GM23248 (cell line): ENCODE data around the gene ADGRD1. TPM values are rescaled to one million over a fixed set of nuclear protein-coding genes. Genes with fewer than 3 reads are reported as not detected.

ENCODE experiments used
- DNase-seq: peaks from one replicate; pipeline ENCODE4 v3.0.0-alpha.2; 2015
- H2AFZ ChIP-seq: fragments of 200-600 bp; sonication (generic); 2 replicates; pipeline ENCODE4 v1.6.1; 2016; ENCODE audit warnings: antibody characterized with exemption
- H3F3A ChIP-seq: fragments of 200-600 bp; sonication (generic); 2 replicates; pipeline ENCODE4 v1.6.1; 2016; ENCODE audit warnings: mild to moderate bottlenecking, antibody characterized with exemption, mixed run types; ENCODE audit not compliant: insufficient read depth
- H3K27ac ChIP-seq: fragments of 200-600 bp; sonication (generic); 2 replicates; pipeline ENCODE4 v1.5.1; 2016; ENCODE audit warnings: mild to moderate bottlenecking
- H3K27me3 ChIP-seq: fragments of 200-600 bp; sonication (generic); replicated peaks from 2 replicates; pipeline ENCODE4 v1.6.1; 2016; ENCODE audit warnings: mild to moderate bottlenecking; ENCODE audit not compliant: insufficient read depth
- H3K36me3 ChIP-seq: fragments of 200-600 bp; sonication (generic); 2 replicates; pipeline ENCODE4 v1.6.1; 2016; ENCODE audit warnings: low read depth, mild to moderate bottlenecking
- H3K4me1 ChIP-seq: fragments of 200-600 bp; sonication (generic); 2 replicates; pipeline ENCODE4 v1.6.1; 2016; ENCODE audit warnings: mild to moderate bottlenecking; ENCODE audit not compliant: insufficient read depth
- H3K4me2 ChIP-seq: fragments of 200-600 bp; sonication (generic); one replicate; pipeline ENCODE4 v1.6.1; 2016; ENCODE audit warnings: mild to moderate bottlenecking; ENCODE audit not compliant: unreplicated experiment
- H3K4me3 ChIP-seq: fragments of 200-600 bp; sonication (generic); 2 replicates; pipeline ENCODE4 v1.5.1; 2016; ENCODE audit warnings: mild to moderate bottlenecking
- H3K79me2 ChIP-seq: fragments of 200-600 bp; sonication (generic); 2 replicates; pipeline ENCODE4 v1.6.1; 2016; ENCODE audit warnings: mild to moderate bottlenecking; ENCODE audit not compliant: insufficient read depth
- H3K9ac ChIP-seq: fragments of 200-600 bp; sonication (generic); 2 replicates; pipeline ENCODE4 v1.6.1; 2016; ENCODE audit warnings: mild to moderate bottlenecking
- H3K9me2 ChIP-seq: fragments of 200-600 bp; sonication (generic); 2 replicates; pipeline ENCODE4 v1.6.1; 2016; ENCODE audit warnings: mixed run types, mild to moderate bottlenecking, moderate library complexity; ENCODE audit not compliant: insufficient read depth
- H3K9me3 ChIP-seq: fragments of 200-600 bp; sonication (generic); one replicate; pipeline ENCODE4 v1.6.1; 2017; ENCODE audit warnings: low read depth
- H4K20me1 ChIP-seq: fragments of 200-600 bp; sonication (generic); 2 replicates; pipeline ENCODE4 v1.6.0; 2016; ENCODE audit not compliant: insufficient read depth
- EZH2 ChIP-seq: fragments of 200-600 bp; sonication (generic); IDR thresholded peaks from 2 replicates; pipeline ENCODE4 v1.6.1; 2018; ENCODE audit warnings: antibody characterized with exemption, mild to moderate bottlenecking; ENCODE audit not compliant: insufficient read depth, poor library complexity, severe bottlenecking
- EZH2phosphoT487 ChIP-seq: fragments of 200-600 bp; sonication (generic); IDR thresholded peaks from 2 replicates; pipeline ENCODE4 v1.6.1; 2018; ENCODE audit warnings: antibody characterized with exemption, moderate library complexity, mild to moderate bottlenecking, low read depth; ENCODE audit not compliant: insufficient read depth
- WGBS, 2 experiments: methylation state at CpG; one replicate each; pipeline ENCODE4 v1.1.6; 2015 to 2017; ENCODE audit warnings: low lambda C conversion rate in 2 of 2, low coverage in 1 of 2; ENCODE audit errors: missing lambda C conversion rate in 2 of 2; 5-methylcytosine and 5-hydroxymethylcytosine counted together
- in situ Hi-C: fragments of 300-500 bp; cut with MboI; formaldehyde crosslinking; loops from 2 replicates; pipeline ENCODE4 v1.15.0; 2020
- polyA plus RNA-seq: library from polyadenylated mRNA; unstranded; fragments of >200 nt; fragmentation: Nextera tagmentation; extraction: Ambion mirVana; gene quantifications from 2 replicates; pipeline ENCODE4 v1.2.1, GENCODE V29; 2016
- total RNA-seq: library from RNA; depleted of rRNA; stranded (reverse); fragments of >200 nt; shearing (Covaris generic); gene quantifications from 2 replicates; pipeline ENCODE4 v1.2.3, GENCODE V29; 2014

ADGRD1 gene
- total and polyA plus RNA-seq, 2 experiments from 2014 or later = 7.9 to 11.2 TPM

DNA sequence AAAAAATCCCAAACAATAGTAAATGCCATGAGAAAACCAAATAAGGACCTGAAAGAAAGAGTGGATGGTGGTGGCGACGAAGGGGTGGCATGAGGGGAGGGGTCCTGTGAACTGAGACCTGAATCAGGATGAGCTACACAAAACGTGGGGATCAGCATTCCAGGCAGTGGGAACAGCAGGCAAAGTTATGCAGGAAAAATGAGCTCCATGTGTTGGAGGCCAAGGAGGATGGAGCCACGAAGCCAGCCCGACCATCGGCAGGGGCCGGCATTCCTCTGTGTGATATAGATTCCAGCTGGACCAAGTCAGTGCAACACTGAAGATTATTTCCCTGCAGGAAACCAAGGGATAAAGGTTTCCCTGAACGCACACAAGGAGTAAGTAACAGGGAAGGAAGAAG, 7.1 kb downstream of the ADGRD1 start:
- H3K9me2 ChIP-seq = no peaks in the 10 kb centered on the region
- in situ Hi-C loops = no loop called here
- H3K27ac ChIP-seq = no peak overlapping the region
- H2AFZ ChIP-seq = no peak overlapping the region
- no peak overlapping the region for H3K4me3 ChIP-seq
- no peak for DNase-seq
- no peaks in the 10 kb centered on the region for H3K79me2 ChIP-seq
- H4K20me1 ChIP-seq = no peaks in the 10 kb centered on the region
- H3K4me1 ChIP-seq = peaks cover 10% of the 10 kb centered on the region
- H3K9me3 ChIP-seq = no peaks in the 10 kb centered on the region
- H3K9ac ChIP-seq = no peak overlapping the region
- TF ChIP-seq EZH2phosphoT487 (no peak), EZH2 (no peak)
- H3K36me3 ChIP-seq = no peaks in the 10 kb centered on the region
- 62 to 69% methylated on average over 8 of the region's 8 CpGs for WGBS, 2 experiments
- H3F3A ChIP-seq = peaks cover 16% of the 10 kb centered on the region
- no peaks in the 10 kb centered on the region for H3K27me3 ChIP-seq
- no peak overlapping the region for H3K4me2 ChIP-seq

DNA sequence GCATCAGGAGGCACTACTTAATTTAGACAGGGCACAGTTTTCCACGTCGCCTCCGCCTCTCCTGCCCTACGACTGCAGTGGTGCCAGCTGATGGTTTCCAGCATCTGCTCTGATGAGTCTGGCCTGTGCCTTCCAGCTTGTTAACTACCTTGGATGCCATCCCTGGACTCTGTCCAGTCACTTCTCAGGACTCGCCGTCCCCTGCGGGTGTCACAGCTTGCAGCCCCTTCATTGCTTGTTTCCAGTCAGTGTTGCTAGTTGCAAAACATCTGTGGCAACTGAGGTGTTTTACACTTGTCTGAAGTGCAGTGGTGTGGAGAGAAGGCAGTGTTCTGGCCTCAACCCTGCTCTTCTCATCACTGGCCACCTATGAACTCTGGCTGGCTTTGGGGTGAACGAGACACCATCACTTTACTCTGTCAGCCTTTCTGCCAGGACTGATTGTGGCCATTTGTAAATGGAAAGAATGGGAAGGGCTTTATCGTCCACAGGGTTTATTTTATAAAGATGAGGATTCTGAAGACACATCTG, 8.3 kb downstream of the ADGRD1 start:
- in situ Hi-C loops = no loop called here
- Histone ChIP-seq H2AFZ (no peak overlapping the region), H3K4me1 (peaks cover 15% of the 10 kb centered on the region), H3K27me3 (no peaks in the 10 kb centered on the region), H3K4me2 (no peak overlapping the region), H3K4me3 (no peak overlapping the region), H3K9me3 (no peaks in the 10 kb centered on the region), H3K36me3 (no peaks in the 10 kb centered on the region), H4K20me1 (no peaks in the 10 kb centered on the region), H3K9ac (no peak overlapping the region), H3F3A (peaks cover 16% of the 10 kb centered on the region), H3K9me2 (no peaks in the 10 kb centered on the region), H3K79me2 (no peaks in the 10 kb centered on the region), H3K27ac (no peak overlapping the region)
- 30 to 35% methylated on average over 9 of the region's 9 CpGs for WGBS, 2 experiments
- TF ChIP-seq EZH2phosphoT487 (no peak), EZH2 (no peak)
- DNase-seq = no peak

GRCh38 chr12:130965214-130965613, 11.5 kb downstream of the ADGRD1 start:
- peak overlapping the region; percentile 25; the same call in 1 of the 2 replicates for H3K4me3 ChIP-seq
- H4K20me1 ChIP-seq = no peaks in the 10 kb centered on the region
- DNase-seq = peak; percentile 43
- H3K36me3 ChIP-seq = no peaks in the 10 kb centered on the region
- H2AFZ ChIP-seq = no peak overlapping the region
- no peaks in the 10 kb centered on the region for H3K9me2 ChIP-seq
- no peaks in the 10 kb centered on the region for H3K79me2 ChIP-seq
- peak overlapping the region; percentile 82 for H3K27ac ChIP-seq
- TF ChIP-seq EZH2 (no peak), EZH2phosphoT487 (no peak)
- H3F3A ChIP-seq = peaks cover 16% of the 10 kb centered on the region
- H3K9me3 ChIP-seq = no peaks in the 10 kb centered on the region
- H3K4me1 ChIP-seq = peaks cover 15% of the 10 kb centered on the region
- no peaks in the 10 kb centered on the region for H3K27me3 ChIP-seq
- peak overlapping the region; percentile 21 for H3K9ac ChIP-seq
- WGBS, 2 experiments = 34 to 36% methylated on average over 6 of the region's 6 CpGs
- peak overlapping the region; percentile 63 for H3K4me2 ChIP-seq
- in situ Hi-C loops = no loop called here

DNA sequence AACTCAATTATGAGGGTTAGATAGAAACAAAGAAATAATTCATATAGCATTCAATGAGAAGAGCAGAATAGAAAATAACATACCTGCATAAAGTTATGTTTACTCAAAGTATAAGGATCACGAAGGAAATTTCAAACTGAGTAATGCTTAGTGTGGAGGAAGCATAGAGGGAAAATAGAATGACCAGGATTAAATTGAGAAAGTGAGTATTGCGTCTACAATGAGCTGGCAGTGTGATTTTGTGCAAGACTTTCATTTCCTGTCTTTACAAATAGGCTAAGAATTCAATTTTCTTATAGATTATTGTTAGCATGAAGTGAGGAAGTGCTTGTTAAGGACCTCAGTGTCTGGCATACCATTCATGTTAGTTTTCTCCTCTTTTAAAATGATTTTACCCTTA, 12.0 kb downstream of the ADGRD1 start:
- no peaks in the 10 kb centered on the region for H3K27me3 ChIP-seq
- no peak for TF ChIP-seq EZH2
- no peak for TF ChIP-seq EZH2phosphoT487
- peak overlapping the region; percentile 25; the same call in 1 of the 2 replicates for H3K4me3 ChIP-seq
- in situ Hi-C loops = no loop called here
- peak overlapping the region; percentile 21 for H3K9ac ChIP-seq
- H3K9me3 ChIP-seq = no peaks in the 10 kb centered on the region
- H3K4me1 ChIP-seq = peaks cover 15% of the 10 kb centered on the region
- no peaks in the 10 kb centered on the region for H3K36me3 ChIP-seq
- peaks cover 16% of the 10 kb centered on the region for H3F3A ChIP-seq
- no peaks in the 10 kb centered on the region for H3K79me2 ChIP-seq
- H4K20me1 ChIP-seq = no peaks in the 10 kb centered on the region
- H3K27ac ChIP-seq = peak overlapping the region; percentile 82
- peak overlapping the region; percentile 63 for H3K4me2 ChIP-seq
- no peaks in the 10 kb centered on the region for H3K9me2 ChIP-seq
- H2AFZ ChIP-seq = no peak overlapping the region
- DNase-seq = peak; percentile 73
- 2 to 3% methylated on average over 2 of the region's 2 CpGs for WGBS, 2 experiments
